Measurements from ENCODE around the gene PEF1. TPM values are rescaled to one million over a fixed set of nuclear protein-coding genes. Genes with fewer than 3 reads are reported as not detected.

PEF1 gene
- total RNA-seq, 1 experiment from 2014 or later = 40.3 TPM

DNA sequence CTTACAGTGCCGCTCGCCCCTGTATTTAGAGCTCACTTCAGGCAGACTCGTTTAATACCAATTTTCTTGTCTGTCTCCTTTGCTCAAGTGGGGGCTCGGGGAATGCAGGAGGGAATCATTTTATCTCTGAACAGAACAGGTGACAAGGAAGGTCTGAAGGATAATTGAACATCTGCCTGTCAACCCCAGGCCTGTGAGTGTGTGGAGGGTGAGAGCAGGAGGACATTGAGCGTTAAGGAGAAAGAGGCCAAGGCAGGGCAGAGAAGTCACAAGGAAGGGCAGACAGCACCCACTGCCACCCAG, 9.7 kb upstream of the PEF1 start:
- H3K27ac ChIP-seq (ENCODE audit: insufficient read length, low read depth, low read length) = no peak overlapping the region
- H3K27ac Mint-ChIP-seq = peak overlapping the region in 1 of 3 experiments; percentile 66; a peak in 1 of 7 replicates
- no peaks in the 10 kb centered on the region for H3K4me1 ChIP-seq (ENCODE audit: insufficient read depth, low read length)
- H4K91ac ChIP-seq (ENCODE audit: insufficient read length, low read depth, low read length) = no peak overlapping the region
- DNase-seq = no peak
- H3K14ac ChIP-seq (ENCODE audit: insufficient read depth, low read length) = no peak overlapping the region
- no peaks in the 10 kb centered on the region for H3K9me3 ChIP-seq (ENCODE audit: control insufficient read depth, low read depth, low read length)
- H3T11ph ChIP-seq (ENCODE audit: low read length) = no peak overlapping the region
- H3K56ac ChIP-seq (ENCODE audit: insufficient read length, low read depth, low read length) = no peak overlapping the region
- H3K79me2 ChIP-seq (ENCODE audit: insufficient read depth, low read length) = no peaks in the 10 kb centered on the region
- no peak overlapping the region for H4K8ac ChIP-seq (replicated peaks; ENCODE audit: insufficient read length, low read depth, low read length)
- no peak overlapping the region for H2AFZ ChIP-seq (ENCODE audit: low read length)
- no peak overlapping the region for H2BK120ac ChIP-seq (ENCODE audit: low read depth, low read length, poor library complexity, severe bottlenecking)
- no peak overlapping the region for H2BK12ac ChIP-seq (ENCODE audit: insufficient read length, low read depth, low read length)
- TF ChIP-seq CTCF (conservative IDR thresholded peaks at IDR 0.05) = no peak
- no peak overlapping the region for H3K9ac ChIP-seq (ENCODE audit: extremely low read depth, insufficient read length, low read length)
- H3K4me2 ChIP-seq (ENCODE audit: insufficient read depth, insufficient read length, low read length) = no peak overlapping the region
- H3K18ac ChIP-seq (ENCODE audit: insufficient read length, low read depth, low read length) = no peak overlapping the region
- H3K23ac ChIP-seq (ENCODE audit: insufficient read length, low read depth, low read length) = no peak overlapping the region
- no peak overlapping the region for H4K5ac ChIP-seq (ENCODE audit: insufficient read length, low read depth, low read length)
- H2AK5ac ChIP-seq (ENCODE audit: insufficient read length, low read length) = no peak overlapping the region
- H2BK20ac ChIP-seq (ENCODE audit: low read depth, low read length, poor library complexity, severe bottlenecking) = no peak overlapping the region
- peaks cover 4% of the 10 kb centered on the region for H3K27me3 Mint-ChIP-seq (ENCODE audit: low read depth)
- no peaks in the 10 kb centered on the region for H3K9me3 Mint-ChIP-seq
- no peak overlapping the region for H3K4me3 Mint-ChIP-seq
- H3K27me3 ChIP-seq (ENCODE audit: insufficient read depth, low read length) = no peaks in the 10 kb centered on the region
- no peak overlapping the region for H2BK15ac ChIP-seq (ENCODE audit: low read depth, low read length)
- no peaks in the 10 kb centered on the region for H4K20me1 ChIP-seq (ENCODE audit: control insufficient read depth, insufficient read depth, insufficient read length)
- no peaks in the 10 kb centered on the region for H3K79me1 ChIP-seq (ENCODE audit: insufficient read depth, low read depth, low read length, poor library complexity, severe bottlenecking)
- no CpG with 5 or more reads among the region's 5 CpGs for WGBS (ENCODE audit: extremely low coverage, insufficient read length, low lambda C conversion rate)
- no peaks in the 10 kb centered on the region; a peak in 1 of 7 replicates for H3K36me3 Mint-ChIP-seq (ENCODE audit: insufficient read depth in 1 of 3, low read depth in 3 of 3)
- no peaks in the 10 kb centered on the region for H3K4me1 Mint-ChIP-seq
- no peaks in the 10 kb centered on the region for H3K23me2 ChIP-seq (ENCODE audit: insufficient read length, low read depth, low read length, poor library complexity, severe bottlenecking)
- no peak overlapping the region for H2BK5ac ChIP-seq (ENCODE audit: insufficient read length, low read length)
- no peak overlapping the region for H3K4ac ChIP-seq (ENCODE audit: low read depth, low read length)
